GM21576 (cell line): ENCODE results near the gene MAP3K14.
"Not testable (repeated sequence)": the region's sequence is repeated elsewhere in the genome, so short reads cannot be mapped to it uniquely, and the experiment has no call there.

Experiments used
- ATAC-seq: cut with Tn5 transposase; IDR thresholded peaks from one replicate; pipeline ENCODE4 v1.9.1; 2021; ENCODE audit warnings: mild to moderate bottlenecking, moderate library complexity; ENCODE audit not compliant: unreplicated experiment

MAP3K14 gene

DNA sequence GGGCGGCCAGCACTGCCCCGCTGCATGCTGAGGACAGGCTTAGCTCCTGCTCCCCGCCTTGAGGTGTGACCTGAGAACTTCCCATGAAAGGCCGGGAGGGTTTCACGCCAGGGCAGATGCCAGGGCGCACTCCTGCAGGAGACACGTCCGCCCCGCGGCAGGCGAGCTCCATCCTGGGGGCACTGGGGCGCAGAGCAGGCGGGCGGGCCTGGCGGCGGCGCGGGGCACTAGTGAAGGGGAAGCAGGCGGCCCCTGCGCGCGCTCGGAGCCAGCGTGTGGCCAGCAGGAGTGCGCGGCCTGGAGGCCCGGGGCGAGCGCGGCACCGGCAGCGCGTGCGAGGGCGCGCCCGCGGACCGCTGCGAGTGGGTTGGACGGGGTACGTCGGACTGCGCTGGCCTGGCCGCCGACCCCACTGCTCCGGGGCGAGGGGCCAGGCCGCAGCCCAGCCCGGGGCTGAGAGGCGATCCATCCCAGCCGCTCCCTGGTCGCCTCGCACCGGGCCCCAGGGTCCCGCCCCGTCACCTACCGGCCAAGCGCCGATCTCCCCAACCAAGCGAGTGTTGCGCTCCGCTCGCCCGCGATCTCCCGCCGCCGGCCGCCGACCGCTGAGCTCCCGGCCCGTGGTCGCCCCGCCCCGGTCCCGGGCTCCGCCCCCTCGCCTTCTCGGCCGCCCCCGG is at the start of gene MAP3K14:
Gene MAP3K14, minus strand, starts transcription at position 587 of the 677 bp plus-strand sequence. CDS start 26,275 bp downstream, outside the sequence.
- ATAC-seq: peak; percentile 14

GRCh38 chr17:45366049-45366448 is 49.2 kb upstream of the MAP3K14 start:
- no peak for ATAC-seq

DNA sequence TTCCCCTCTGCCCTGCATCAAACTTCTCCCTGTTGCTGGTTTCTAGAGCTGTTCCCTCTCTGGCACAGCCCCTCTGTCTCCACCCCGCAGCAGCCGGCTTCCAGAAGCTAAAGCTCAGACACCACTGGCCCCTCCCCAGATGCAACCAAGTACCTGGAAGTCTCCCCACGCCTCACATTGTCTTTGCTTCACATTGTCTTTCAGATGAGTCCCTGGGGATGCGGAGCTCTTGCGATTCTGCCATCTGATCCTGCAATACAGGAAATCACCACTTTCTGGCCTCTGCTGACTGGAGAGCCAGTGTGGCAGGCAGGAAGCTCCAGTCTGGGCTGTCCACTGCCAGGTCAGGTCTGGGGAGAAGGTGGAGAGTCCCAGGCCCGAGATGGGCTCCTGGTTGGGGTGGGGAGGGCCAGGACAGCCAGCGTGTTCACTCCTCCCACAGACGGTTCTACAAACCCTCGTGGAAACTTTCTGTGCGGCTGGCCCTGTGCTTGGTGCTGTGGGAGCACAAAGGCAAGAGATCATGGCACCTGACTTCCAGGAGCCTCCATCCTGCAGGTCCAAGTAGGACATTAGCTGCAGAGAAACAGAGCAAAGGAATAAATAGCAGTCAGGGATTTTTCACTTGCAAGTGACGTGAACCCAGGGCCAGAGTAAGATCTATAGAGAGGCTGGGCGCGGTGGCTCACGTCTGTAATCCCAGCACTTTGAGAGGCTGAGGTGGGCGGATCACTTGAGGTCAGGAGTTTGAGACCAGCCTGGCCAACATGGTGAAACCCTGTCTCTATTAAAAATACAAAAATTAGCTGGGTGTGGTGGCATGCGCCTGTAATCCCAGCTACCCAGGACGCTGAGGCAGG is 47.9 kb upstream of the MAP3K14 start:
- ATAC-seq: no peak

- no peak for ATAC-seq
These were observed 46.7 kb upstream of the MAP3K14 start for GRCh38 chr17:45363498-45363897.

- ATAC-seq: no peak
These were observed 45.2 kb upstream of the MAP3K14 start for GRCh38 chr17:45361976-45362375.

GRCh38 chr17:45361451-45361850 is 44.6 kb upstream of the MAP3K14 start:
- ATAC-seq: no peak

GRCh38 chr17:45357364-45357997 is 40.7 kb upstream of the MAP3K14 start:
- ATAC-seq: no peak

DNA sequence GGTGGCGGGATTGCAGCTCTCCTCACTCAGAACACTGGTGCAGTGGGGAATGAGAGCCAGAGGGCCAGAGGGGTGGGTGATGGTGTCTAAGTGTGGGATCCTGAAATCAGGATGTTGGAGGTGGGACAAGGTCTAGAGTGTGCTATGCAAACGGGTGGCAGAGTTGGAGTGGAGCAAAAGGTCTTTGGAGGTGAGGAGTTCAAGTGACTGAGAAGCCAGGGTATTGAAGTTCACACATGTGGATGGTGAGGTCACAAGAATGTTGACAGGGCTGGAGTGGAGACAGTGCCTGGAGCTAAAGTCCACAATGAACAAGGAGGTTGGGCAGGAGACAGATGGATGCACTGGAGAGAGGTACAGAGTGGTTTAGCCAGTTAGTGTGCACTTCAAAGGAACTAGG is 38.3 kb upstream of the MAP3K14 start:
- no peak for ATAC-seq

- ATAC-seq: no peak
These were observed 36.2 kb upstream of the MAP3K14 start for GRCh38 chr17:45353043-45353442.

GRCh38 chr17:45351831-45352230 is 35.0 kb upstream of the MAP3K14 start:
- no peak for ATAC-seq

DNA sequence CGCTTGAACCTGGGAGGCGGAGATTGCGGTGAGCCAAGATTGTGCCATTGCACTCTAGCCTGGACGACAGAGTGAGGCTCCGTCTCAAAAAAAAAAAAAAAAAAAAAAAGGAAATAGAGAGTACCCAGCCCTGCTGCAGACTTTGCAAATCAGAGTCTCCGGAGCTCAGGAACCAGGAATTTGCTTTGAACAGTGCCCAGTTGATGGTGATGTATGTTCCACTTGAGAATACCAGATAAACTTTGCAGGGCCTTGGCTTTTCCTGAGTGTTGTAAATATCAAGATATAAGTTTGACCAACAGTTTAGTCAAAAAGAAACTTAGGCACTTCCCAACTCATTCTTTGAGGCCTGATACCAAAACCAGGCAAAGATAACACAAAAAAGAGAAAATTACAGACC is 30.6 kb upstream of the MAP3K14 start:
- ATAC-seq: no peak

- ATAC-seq: no peak
These were observed 29.6 kb upstream of the MAP3K14 start for GRCh38 chr17:45346216-45347015.

DNA sequence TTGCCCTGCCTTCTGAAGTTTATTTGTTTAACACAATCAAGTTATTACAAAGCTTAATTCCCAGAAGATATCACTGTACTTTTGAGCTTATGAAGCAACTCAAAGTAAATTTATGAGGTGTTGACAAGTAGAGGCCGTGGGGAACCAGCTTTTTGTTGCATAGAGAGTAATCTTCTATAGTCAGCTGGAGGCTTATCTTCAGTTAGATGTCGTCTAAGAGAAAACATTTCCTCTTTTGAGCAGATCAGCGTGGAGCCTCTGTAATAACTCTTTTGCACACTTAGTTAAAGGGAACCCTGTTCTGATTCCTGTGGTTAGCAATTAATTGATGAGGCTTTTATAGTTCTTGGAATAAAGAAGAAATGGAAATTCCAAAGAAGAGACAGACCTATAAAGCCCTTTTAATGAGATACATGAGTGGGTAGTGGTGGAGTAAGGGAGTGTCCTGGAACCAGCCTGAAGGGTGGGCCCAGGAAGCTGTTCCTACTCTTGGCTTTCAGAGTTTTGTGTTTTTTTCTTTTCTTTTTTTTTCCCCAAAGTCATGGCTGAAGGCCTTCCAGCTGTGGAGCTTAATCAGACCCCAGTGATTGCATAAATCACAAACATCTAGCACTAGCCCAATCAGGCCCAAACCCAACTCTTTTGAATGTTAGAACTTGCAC is 28.9 kb upstream of the MAP3K14 start:
- no peak for ATAC-seq

DNA sequence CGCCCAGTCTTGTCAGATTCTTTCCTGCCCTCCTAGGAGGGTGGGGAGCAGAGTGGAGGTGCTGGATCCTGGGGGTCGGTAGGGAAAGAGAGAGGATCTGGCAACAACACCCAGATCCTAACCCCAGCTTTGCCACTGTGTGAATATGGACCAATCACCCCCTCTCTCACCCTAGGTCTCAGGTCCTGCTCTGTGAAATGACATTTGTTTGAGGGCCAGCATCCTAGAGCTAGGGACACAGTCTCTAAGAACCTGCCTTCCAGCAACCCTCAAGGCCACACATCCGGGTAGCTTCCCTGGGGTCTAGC is 28.4 kb upstream of the MAP3K14 start:
- ATAC-seq: no peak

DNA sequence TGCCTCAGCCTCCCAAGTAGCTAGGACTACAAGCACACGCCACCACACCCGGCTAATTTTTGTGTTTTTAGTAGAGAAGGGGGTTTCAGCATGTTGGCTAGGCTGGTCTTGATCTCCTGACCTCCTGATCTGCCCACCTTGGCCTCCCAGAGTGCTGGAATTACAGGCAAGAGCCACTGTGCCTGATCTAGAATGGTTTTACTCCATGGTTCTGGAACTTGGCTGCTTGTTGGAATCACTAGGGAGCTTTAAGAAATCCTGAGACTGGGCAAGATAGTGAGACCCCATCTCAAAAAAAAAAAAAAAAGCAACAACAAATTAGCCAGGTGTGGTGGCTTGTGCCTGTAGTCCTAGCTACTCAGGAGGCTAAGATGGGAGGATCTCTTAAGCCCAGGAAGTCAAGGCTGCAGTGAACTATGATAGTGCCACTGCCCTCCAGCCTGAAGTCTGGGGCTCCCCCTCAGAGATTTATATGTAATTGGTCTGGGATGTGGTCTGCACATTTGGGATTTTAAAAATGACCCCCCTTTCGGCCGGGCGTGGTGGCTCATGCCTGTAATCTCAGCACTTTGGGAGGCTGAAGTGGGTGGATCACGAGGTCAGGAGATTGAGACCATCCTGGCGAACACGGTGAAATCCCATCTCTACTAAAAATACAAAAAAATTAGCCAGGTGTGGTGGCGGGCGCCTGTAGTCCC is 27.3 kb upstream of the MAP3K14 start:
- ATAC-seq: not testable (repeated sequence)

GRCh38 chr17:45342871-45343526 is 26.2 kb upstream of the MAP3K14 start:
- no peak for ATAC-seq

DNA sequence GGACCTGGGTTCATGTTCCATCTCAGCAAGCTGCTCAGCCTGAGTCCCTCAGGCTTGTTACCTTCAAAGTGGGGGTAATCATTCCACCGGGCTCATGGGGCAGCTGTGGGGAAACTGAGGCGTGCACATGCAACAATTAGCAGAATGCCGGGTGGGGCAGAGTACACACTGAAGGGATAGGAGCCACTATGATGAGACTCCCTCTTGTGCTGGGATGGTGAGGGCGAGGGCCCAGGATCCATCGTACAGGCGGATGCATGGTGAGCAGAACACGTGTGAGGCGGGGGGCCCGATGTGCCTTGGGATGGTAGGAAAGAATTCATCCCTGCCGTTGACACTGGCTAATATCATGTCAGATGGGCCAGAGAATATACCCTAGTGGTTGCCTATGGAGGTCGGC is 25.5 kb upstream of the MAP3K14 start:
- no peak for ATAC-seq

- no peak for ATAC-seq
These were observed 24.8 kb upstream of the MAP3K14 start for GRCh38 chr17:45341533-45342158.
